Activated naive CD8-positive, alpha-beta T cell (primary cell): ENCODE results near the gene TNFRSF18.

ENCODE experiments used
- H3K27ac Mint-ChIP-seq: one replicate; pipeline ENCODE4 v1.8.0; 2021; ENCODE audit warnings: mixed read lengths
- H3K27me3 Mint-ChIP-seq: one replicate; pipeline ENCODE4 v1.8.0; 2021; ENCODE audit warnings: mixed read lengths
- H3K36me3 Mint-ChIP-seq: one replicate; pipeline ENCODE4 v1.8.0; 2021; ENCODE audit warnings: mixed read lengths
- H3K4me1 Mint-ChIP-seq: one replicate; pipeline ENCODE4 v1.8.0; 2021; ENCODE audit warnings: low read depth, mixed read lengths
- H3K4me3 Mint-ChIP-seq: one replicate; pipeline ENCODE4 v1.8.0; 2021; ENCODE audit warnings: mild to moderate bottlenecking, mixed read lengths
- H3K9me3 Mint-ChIP-seq: one replicate; pipeline ENCODE4 v1.8.0; 2021; ENCODE audit warnings: low read depth, mixed read lengths

The TNFRSF18 gene

DNA sequence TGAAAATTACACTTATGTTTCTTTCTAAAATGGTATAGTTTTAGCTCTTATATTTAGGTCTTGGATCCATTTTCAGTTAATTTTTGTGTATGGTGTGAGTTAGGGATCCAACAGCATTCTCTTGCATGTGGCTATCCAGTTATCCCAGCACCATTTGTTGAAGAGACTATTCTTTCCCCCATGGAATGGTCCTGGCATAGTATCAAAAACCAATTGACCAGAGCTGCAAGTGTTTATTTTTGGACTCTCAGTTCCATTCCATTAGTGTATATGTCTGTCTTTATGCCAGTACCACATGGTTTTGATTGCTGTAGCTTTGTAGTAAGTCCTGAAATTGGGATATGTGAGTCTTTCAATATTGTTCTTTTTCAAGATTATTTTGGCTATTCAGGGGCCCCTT lies 18.5 kb downstream of the TNFRSF18 start:
- no peaks in the 10 kb centered on the region for H3K36me3 Mint-ChIP-seq
- no peak overlapping the region for H3K27ac Mint-ChIP-seq
- no peak overlapping the region for H3K4me3 Mint-ChIP-seq
- H3K4me1 Mint-ChIP-seq: no peaks in the 10 kb centered on the region
- H3K27me3 Mint-ChIP-seq: no peaks in the 10 kb centered on the region
- H3K9me3 Mint-ChIP-seq: peaks cover 5% of the 10 kb centered on the region

DNA sequence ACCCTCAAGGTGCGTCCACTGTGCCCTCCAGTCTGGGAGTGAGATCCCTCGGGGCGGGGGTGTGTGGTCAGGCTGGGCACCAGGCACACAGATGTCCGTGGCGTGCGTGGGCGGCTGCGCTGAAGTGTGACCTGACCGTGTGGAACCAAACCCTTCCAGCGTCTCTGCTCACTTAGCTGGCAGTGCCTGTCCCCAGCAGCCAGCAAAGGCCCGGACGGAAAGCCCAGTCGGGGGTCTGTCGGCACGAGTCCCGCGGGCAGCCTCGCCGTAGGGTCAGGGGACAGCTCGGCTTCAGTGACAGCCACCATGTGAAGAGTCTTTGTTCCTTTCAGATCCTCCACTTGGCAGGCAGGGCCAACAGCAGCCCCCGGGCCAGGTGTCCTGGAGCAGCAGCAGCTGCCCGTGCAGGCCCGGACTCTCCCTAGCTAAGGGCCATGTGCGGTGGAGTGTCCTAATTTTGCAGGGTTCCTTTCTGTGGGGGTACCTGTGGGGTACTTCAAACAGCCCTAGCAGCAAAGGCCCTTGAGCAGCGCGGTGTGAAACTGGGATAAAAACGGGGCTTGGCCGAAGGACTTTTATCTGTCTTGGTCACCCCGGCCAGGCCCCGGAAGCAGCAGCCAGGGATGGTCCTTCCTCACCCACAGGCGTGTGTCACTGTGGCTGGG lies 21.2 kb downstream of the TNFRSF18 start:
- peaks cover 2% of the 10 kb centered on the region for H3K27me3 Mint-ChIP-seq
- no peaks in the 10 kb centered on the region for H3K4me1 Mint-ChIP-seq

DNA sequence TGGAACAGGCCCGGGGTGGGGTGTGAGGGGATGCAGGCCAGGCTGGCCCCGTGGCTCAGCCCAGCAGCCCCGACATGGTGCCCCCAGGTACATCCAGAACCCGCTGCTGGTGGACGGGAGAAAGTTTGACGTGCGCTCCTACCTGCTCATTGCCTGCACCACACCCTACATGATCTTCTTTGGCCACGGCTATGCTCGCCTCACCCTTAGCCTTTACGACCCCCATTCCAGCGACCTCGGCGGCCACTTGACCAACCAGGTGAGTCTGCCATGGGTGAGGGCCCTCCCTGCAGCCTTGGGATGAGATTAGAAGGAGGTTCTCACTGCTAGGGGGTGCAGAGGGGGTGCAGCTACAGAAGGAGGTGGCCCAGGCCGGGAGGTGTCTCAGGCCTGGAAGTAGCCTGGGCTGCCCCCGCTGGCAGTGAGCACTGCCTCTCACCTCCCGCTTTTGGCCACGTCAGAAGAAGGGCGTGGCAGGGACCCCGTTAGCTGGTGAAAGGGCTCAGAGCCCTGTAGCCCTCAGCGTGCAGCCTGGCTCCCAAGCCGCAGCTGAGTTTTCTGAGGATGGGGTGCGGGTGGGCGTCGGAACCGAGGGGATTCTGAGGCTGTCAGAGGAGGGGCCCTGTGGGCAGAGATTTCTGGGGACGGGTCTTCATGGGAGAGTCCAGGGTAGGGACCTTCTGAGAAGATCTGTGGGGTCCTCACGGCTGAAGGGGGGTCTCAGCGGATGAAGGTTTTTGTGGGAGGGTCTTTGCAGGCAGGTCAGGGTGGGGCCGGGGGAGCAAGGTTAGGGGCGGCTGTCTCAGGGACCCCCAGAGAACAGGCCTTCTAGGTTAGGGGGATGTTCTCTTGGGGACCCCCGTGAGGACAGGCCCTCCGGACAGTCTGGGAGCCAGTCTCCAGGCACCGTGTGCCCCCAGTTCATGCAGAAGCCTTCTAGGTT lies 22.3 kb downstream of the TNFRSF18 start:
- H3K4me3 Mint-ChIP-seq: no peak overlapping the region
- no peaks in the 10 kb centered on the region for H3K36me3 Mint-ChIP-seq
- H3K9me3 Mint-ChIP-seq: no peaks in the 10 kb centered on the region
- H3K27ac Mint-ChIP-seq: no peak overlapping the region
- no peaks in the 10 kb centered on the region for H3K4me1 Mint-ChIP-seq
- H3K27me3 Mint-ChIP-seq: peaks cover 2% of the 10 kb centered on the region

More for the DNA sequence above, 21.2 kb downstream of the TNFRSF18 start:
- Mint-ChIP-seq H3K9me3 (no peaks in the 10 kb centered on the region), H3K36me3 (no peaks in the 10 kb centered on the region), H3K4me3 (no peak overlapping the region), H3K27ac (no peak overlapping the region)

DNA sequence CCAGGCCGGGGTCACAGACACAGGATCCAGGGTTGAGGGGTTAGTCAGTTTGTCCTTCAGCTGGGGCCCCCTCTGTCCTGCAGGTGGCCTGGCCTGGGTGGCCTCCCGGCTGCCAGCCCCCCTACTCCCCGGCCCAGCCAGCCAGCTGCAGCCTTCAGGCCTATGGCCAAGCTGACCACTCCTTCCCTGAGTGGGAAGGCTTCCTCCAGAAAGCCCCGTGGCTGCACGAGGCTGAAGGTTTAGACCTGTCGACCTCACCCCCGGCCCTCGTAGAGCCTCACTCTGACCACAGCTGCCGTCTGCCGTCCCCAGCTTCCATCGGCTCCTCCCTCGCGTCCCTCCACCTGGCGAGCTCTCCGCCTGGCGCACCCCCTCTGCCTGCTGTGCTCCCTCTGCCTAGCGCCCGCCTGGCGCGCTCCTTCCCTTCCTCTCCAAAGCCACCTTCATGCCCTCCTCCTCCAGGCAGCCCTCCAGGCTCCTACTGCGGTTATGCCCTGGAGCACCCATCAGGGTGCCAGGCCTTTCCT lies 23.1 kb downstream of the TNFRSF18 start:
- Mint-ChIP-seq H3K27ac (no peak overlapping the region), H3K9me3 (no peaks in the 10 kb centered on the region), H3K27me3 (peaks cover 2% of the 10 kb centered on the region), H3K4me3 (no peak overlapping the region), H3K4me1 (no peaks in the 10 kb centered on the region), H3K36me3 (no peaks in the 10 kb centered on the region)

DNA sequence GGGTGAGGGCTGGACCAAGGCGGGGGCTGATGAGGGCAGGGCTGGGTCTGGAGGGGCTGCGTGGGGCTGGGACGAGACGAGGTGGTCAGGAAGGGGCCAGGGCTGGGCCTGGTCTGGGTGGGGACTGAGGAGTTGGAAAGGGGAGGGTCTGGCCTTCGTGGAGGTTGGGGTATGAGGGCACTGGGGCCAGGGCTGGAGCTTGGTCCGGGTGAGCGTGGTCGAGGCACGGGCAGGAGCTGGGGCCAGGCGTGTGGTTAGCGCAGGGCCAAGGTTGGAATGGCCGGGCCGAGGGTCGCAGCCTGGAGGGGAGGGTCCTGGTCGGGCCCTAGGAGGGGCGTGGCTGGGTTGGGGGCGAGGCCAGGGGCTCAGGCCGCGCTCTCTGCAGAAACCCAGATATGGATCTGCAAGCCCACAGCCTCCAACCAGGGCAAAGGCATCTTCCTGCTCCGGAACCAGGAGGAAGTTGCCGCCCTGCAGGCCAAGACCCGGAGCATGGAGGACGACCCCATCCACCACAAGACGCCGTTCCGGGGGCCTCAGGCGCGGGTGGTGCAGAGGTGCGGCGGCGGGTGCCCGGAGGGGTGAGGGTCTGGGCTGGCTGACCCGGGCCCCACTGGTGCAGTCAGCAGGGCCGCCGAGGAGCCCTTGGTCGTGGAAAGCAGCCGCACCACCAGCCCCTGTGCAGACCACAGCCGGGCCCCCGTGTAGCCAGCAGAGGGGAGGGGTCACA lies 23.7 kb downstream of the TNFRSF18 start:
- Mint-ChIP-seq H3K9me3 (no peaks in the 10 kb centered on the region), H3K36me3 (no peaks in the 10 kb centered on the region), H3K4me1 (no peaks in the 10 kb centered on the region), H3K4me3 (no peak overlapping the region), H3K27ac (no peak overlapping the region), H3K27me3 (peaks cover 2% of the 10 kb centered on the region)

DNA sequence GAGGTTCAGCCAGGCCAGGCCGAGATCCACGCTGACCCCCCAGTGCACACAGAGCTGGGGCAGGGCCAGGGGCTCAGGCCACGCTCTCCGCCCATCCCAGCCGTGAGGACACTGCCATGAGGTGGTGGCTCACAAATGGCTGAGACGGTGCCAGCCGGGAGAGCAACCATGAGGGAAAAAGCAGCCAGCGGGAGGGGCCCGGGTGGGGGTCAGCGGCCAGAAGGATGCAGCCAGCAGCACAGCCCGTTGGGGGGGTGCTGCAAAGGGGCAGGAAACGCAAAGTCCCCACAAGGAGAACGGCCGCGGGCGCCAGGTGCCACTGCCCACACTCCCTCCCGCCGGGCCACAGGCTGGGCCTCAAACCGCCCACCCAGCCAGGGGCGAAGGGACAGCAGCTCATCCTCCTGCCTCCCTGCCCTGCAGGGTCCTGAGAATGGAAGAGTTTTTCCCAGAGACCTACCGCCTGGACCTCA lies 24.4 kb downstream of the TNFRSF18 start:
- no peak overlapping the region for H3K4me3 Mint-ChIP-seq
- H3K27ac Mint-ChIP-seq: no peak overlapping the region
- no peaks in the 10 kb centered on the region for H3K36me3 Mint-ChIP-seq
- H3K27me3 Mint-ChIP-seq: peaks cover 2% of the 10 kb centered on the region
- no peaks in the 10 kb centered on the region for H3K9me3 Mint-ChIP-seq
- no peaks in the 10 kb centered on the region for H3K4me1 Mint-ChIP-seq

DNA sequence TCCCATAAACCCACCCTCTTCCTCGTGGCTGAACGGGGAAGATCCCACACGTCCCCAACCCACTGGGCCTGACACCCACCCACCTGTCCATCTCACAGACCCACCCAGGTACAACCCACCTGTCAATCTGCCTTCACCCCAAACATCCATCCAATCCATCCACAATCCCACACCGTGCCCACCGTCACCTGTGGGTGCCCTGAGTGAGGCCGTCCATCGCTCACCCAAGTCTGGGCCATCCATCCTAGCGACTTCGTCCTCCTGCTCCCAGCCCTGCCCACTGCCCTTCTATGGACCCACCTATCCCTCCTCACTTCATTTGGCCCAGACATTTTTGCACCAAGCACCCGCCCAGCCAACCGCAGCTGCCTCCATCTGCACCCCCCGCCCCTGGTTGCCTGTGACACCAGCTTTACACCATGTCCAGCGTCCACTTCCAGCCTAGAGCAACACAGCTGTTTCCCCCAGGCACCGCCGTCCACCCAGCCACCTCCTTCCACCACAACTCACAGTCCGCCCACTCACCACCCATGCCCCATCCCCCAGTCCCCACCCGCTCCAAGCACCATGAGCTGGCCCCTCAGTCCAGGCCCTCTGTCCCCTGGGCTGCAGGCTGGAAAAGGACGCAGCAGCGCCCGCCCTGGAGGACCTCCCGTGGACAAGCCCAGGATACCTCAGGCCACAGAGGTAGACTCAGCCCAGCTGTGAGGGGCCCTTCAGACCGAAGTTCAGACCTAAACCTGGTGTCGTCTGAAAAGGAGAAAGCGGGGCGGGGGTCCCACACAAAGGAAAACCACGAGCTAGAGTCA lies 25.1 kb downstream of the TNFRSF18 start:
- Mint-ChIP-seq H3K27me3 (peaks cover 2% of the 10 kb centered on the region), H3K27ac (peak overlapping the region; percentile 76), H3K36me3 (no peaks in the 10 kb centered on the region), H3K9me3 (no peaks in the 10 kb centered on the region), H3K4me3 (no peak overlapping the region), H3K4me1 (no peaks in the 10 kb centered on the region)

DNA sequence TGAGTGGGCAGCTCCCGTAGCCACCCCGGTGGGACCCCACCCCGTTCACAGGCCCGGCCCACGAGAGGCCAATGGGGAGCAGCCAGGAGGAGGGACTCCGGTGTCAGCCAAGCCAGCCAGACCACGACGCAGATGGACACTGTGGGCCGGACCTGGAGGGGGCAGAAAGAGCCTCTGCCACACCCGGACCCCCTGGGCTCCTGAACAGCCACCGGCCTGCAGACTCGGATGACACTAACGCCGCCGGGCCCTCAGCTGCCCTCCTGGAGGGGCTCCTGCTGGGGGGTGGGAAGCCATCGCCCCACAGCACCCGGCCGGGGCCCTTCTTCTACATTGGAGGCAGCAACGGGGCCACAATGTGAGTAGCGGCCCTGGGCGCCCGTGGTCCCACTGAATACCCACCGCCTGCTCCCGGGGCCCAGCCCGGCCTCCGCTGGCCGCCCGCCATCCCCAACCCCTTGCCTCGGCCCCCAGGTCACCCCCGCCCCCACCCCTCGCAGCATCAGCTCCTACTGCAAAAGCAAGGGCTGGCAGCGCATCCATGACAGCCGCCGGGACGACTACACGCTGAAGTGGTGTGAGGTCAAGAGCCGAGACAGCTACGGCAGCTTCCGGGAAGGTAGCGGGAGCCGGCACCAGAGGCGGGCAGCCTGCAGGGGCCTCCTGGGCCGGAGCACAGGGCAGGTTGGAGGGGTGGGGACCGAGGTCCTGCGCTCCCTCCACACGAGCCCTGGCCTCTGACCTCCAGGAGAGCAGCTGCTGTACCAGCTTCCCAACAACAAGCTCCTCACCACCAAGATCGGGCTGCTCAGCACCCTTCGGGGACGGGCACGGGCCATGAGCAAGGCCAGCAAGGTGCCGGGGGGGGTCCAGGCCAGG lies 26.2 kb downstream of the TNFRSF18 start:
- H3K9me3 Mint-ChIP-seq: no peaks in the 10 kb centered on the region
- H3K36me3 Mint-ChIP-seq: no peaks in the 10 kb centered on the region
- peaks cover 2% of the 10 kb centered on the region for H3K27me3 Mint-ChIP-seq
- no peak overlapping the region for H3K4me3 Mint-ChIP-seq
- no peaks in the 10 kb centered on the region for H3K4me1 Mint-ChIP-seq
- no peak overlapping the region for H3K27ac Mint-ChIP-seq

DNA sequence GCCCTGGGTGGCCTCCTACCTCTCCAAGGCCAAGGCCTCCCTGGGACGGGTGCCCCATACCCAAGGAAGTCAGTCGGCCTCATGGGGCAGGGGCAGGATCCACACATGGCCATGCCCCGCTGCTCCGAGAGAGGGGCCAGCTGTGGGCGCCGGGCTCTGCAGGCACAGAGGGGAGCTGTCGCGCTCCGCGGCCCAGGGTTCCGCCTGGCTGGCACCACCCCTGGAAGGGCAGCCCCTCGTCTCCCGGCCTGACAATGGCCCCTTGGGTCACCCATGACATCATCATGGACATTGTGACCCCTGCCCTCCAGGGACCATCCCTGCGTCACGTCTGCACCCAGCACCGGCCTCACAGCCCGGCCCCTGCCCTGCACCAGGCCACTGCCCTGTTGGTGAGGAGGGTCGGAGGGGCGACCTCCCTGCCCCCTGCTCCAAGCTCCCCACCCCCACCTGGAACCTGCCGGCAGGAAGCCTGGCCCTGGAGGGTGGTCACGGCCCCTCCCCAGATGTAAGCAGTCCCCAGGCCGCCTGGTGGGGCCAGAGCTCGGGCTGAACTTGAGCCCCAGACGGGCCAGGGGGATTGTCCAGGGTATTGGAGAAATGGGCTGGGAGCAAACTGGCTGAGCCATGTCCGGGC lies 26.9 kb downstream of the TNFRSF18 start:
- no peaks in the 10 kb centered on the region for H3K9me3 Mint-ChIP-seq
- H3K36me3 Mint-ChIP-seq: no peaks in the 10 kb centered on the region
- H3K27ac Mint-ChIP-seq: no peak overlapping the region
- peaks cover 2% of the 10 kb centered on the region for H3K27me3 Mint-ChIP-seq
- peaks cover 1% of the 10 kb centered on the region for H3K4me1 Mint-ChIP-seq
- no peak overlapping the region for H3K4me3 Mint-ChIP-seq

DNA sequence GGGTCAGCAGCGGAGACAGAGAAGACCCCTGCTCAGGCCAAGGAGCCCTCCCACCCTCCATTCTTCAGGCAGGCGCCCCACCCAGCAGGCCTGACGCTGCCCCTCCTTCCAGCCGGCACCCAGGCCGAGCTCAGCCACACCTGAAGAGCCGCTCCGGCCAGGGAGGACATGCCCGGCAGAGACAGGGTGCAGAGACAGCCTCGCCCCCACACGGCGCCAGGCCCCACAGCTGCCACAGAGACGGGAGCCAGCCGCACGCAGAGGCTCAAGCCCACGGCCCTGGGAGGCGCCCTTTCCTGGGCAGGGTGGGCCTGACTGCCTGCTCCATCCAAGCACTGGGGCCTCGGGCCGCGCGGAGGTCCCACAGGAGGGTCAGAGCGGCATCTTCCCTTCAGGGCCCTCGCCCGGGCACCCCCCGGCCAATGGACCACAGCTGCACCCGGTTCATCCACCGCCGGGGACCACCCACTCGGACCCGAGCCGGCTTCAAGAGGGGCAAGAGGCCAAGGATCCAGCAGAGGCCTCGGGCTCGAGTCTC lies 27.5 kb downstream of the TNFRSF18 start:
- H3K4me3 Mint-ChIP-seq: no peak overlapping the region
- no peaks in the 10 kb centered on the region for H3K9me3 Mint-ChIP-seq
- H3K27me3 Mint-ChIP-seq: peaks cover 2% of the 10 kb centered on the region
- H3K36me3 Mint-ChIP-seq: no peaks in the 10 kb centered on the region
- no peak overlapping the region for H3K27ac Mint-ChIP-seq
- H3K4me1 Mint-ChIP-seq: peaks cover 4% of the 10 kb centered on the region

DNA sequence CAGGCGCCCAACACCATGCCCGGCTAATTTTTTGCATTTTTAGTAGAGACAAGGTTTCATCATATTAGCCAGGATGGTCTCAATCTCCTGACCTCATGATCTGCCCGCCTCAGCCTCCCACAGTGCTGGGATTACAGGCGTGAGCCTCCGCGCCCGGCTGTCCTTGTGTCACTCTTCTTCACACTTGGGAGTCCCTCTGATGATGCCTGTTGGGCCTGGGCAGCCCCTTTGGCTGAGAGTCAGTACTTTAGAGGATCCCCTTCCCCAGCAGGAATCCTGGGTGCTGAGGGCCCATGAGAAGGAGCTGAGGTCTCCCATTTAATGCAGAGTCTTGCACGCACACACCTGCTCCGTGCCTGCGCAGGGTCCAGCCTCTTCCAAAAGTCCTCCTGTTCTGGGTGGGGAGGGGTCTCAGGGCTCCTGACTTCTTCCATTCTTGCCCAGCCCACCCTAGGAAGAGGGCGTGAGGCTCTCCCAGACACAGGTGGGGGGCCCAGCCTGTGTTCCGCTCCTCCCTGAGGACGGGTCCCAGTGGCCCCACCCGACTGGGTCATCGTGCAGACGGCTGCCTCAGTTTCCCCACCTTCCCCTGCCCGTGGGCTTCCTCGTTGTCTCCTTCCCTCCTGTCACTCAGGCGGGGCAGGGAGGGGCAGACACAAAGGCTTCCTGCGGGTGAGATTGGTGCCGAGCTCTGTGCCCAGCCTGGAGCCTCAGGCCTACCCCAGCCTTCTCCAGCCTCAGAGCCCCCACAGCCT lies 28.8 kb downstream of the TNFRSF18 start:
- H3K27ac Mint-ChIP-seq: no peak overlapping the region
- no peaks in the 10 kb centered on the region for H3K9me3 Mint-ChIP-seq
- H3K27me3 Mint-ChIP-seq: peaks cover 2% of the 10 kb centered on the region
- H3K36me3 Mint-ChIP-seq: no peaks in the 10 kb centered on the region
- peaks cover 10% of the 10 kb centered on the region for H3K4me1 Mint-ChIP-seq
- no peak overlapping the region for H3K4me3 Mint-ChIP-seq

DNA sequence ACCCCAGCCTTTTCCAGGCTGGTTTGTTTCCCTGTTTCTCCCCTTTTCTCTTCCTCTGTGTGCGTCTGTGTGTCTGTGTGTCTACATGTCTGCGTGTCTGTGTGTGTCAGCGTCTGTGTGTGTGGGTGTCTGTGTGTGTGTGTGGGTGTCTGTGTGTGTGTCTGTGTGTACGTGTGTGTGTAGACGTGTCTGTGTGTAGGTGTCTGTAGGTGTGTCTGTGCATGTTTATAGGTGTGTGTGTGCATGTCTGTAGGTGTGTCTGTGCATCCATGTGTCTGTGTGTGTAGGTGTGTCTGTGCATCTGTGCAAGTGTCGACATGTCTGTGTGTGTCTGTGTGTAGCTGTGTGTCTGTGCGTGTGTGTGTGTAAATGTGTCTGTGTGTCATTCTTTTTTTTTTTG lies 29.5 kb downstream of the TNFRSF18 start:
- no peaks in the 10 kb centered on the region for H3K36me3 Mint-ChIP-seq
- H3K9me3 Mint-ChIP-seq: no peaks in the 10 kb centered on the region
- peaks cover 2% of the 10 kb centered on the region for H3K27me3 Mint-ChIP-seq
- peaks cover 15% of the 10 kb centered on the region for H3K4me1 Mint-ChIP-seq
- H3K27ac Mint-ChIP-seq: no peak overlapping the region
- H3K4me3 Mint-ChIP-seq: no peak overlapping the region
